A549 (cell line): ENCODE measurements around the gene COQ9. TPM values are rescaled to one million over a fixed set of nuclear protein-coding genes. Genes with fewer than 3 reads are reported as not detected.

Experiments used
- ATAC-seq, 2 experiments: fragments of 200-7000 bp in 1 of 2; fragments of >200 bp in 1 of 2; cut with Nextera tagmentation in 1 of 2; cut with Tn5 transposase in 1 of 2; 3 replicates each; pipeline versions ENCODE4 v1.8.0 to v1.9.1; 2018 to 2020; ENCODE audit warnings: mild to moderate bottlenecking in 1 of 2, moderate library complexity in 1 of 2
- CTCF ChIA-PET: fragments of 300-600 bp; sonication (Branson Sonifier 250); formaldehyde crosslinking; extraction: SDS; loops from one replicate; lab custom pipeline; 2021; ENCODE audit warnings: antibody characterized with exemption, inconsistent platforms; lab: Yijun Ruan, JAX
- POLR2A ChIA-PET: fragments of 350-600 bp; formaldehyde crosslinking; extraction: SDS; loops from one replicate; lab custom pipeline; 2021; ENCODE audit warnings: antibody characterized with exemption, inconsistent platforms; lab: Yijun Ruan, JAX
- DNase-seq, 2 experiments: peaks; one replicate each; pipeline versions ENCODE4 v3.0.0 to v3.0.0-alpha.2; 2011 to 2016; ENCODE audit warnings: low read depth in 1 of 2, low spot score in 1 of 2
- FAIRE-seq: peaks from 2 replicates; lab custom pipeline; 2011; peaks lifted over from hg19 to GRCh38; lab: Jason Lieb, UNC
- H3K27ac ChIP-seq, 2 experiments: fragments of >200 bp; sonication (Bioruptor Twin); formaldehyde crosslinking; 3 replicates each; pipeline ENCODE4 v1.5.1; 2016 to 2017
- H3K4me1 ChIP-seq: fragments of >200 bp; sonication (Bioruptor Twin); formaldehyde crosslinking; 3 replicates; pipeline ENCODE4 v1.6.1; 2016
- H3K4me2 ChIP-seq: fragments of >200 bp; sonication (Bioruptor Twin); formaldehyde crosslinking; 3 replicates; pipeline ENCODE4 v1.6.1; 2016
- H3K4me3 ChIP-seq: fragments of >200 bp; sonication (Bioruptor Twin); formaldehyde crosslinking; 3 replicates; pipeline ENCODE4 v1.5.1; 2016
- H3K9me3 ChIP-seq: fragments of >200 bp; sonication (Bioruptor Twin); formaldehyde crosslinking; 3 replicates; pipeline ENCODE4 v1.6.1; 2016
- CHD2 ChIP-seq: fragments of 150-350 bp; IDR thresholded peaks from 2 replicates; pipeline ENCODE4 v1.6.1; 2014; ENCODE audit warnings: low read length; ENCODE audit not compliant: partially characterized antibody
- EHF ChIP-seq: fragments of 250-450 bp; sonication (Bioruptor Pico); IDR thresholded peaks from 2 replicates; pipeline ENCODE4 v1.5.0; 2020; ENCODE audit warnings: mild to moderate bottlenecking
- EHMT2 ChIP-seq: fragments of 200-600 bp; sonication (generic); IDR thresholded peaks from 2 replicates; pipeline ENCODE4 v1.6.1; 2016; ENCODE audit warnings: antibody characterized with exemption, low read depth, mild to moderate bottlenecking, moderate library complexity
- FOSB ChIP-seq: fragments of 250-450 bp; sonication (Bioruptor Pico); IDR thresholded peaks from 2 replicates; pipeline ENCODE4 v1.5.0; 2020; ENCODE audit warnings: mild to moderate bottlenecking, moderate library complexity
- HDAC2 ChIP-seq: fragments of 200-600 bp; sonication (generic); IDR thresholded peaks from 2 replicates; pipeline ENCODE4 v1.6.1; 2016
- HEYL ChIP-seq: fragments of 250-450 bp; sonication (Bioruptor Pico); IDR thresholded peaks from 2 replicates; pipeline ENCODE4 v1.8.0; 2021; ENCODE audit warnings: mild to moderate bottlenecking, moderate library complexity
- HOXB5 ChIP-seq: fragments of 250-450 bp; sonication (Bioruptor Pico); IDR thresholded peaks from 2 replicates; pipeline ENCODE4 v1.5.0; 2020; ENCODE audit warnings: mild to moderate bottlenecking, moderate library complexity
- MAZ ChIP-seq: fragments of 150-350 bp; IDR thresholded peaks from 2 replicates; pipeline ENCODE4 v1.6.1; 2014; ENCODE audit warnings: antibody characterized with exemption, low read depth, low read length, borderline replicate concordance
- PHF8 ChIP-seq: fragments of 200-600 bp; sonication (generic); IDR thresholded peaks from 2 replicates; pipeline ENCODE4 v1.6.1; 2016; ENCODE audit warnings: low read depth, mild to moderate bottlenecking, antibody characterized with exemption, moderate library complexity, borderline replicate concordance
- POLR2AphosphoS2 ChIP-seq: conservative IDR thresholded peaks from 2 replicates; pipeline ENCODE4 v1.6.1; 2012; ENCODE audit warnings: low read length, improper control_type of control experiment, inconsistent platforms
- RAD21 ChIP-seq, 2 experiments: fragments of >200 bp in 1 of 2; sonication (Bioruptor Twin) in 1 of 2; formaldehyde crosslinking in 1 of 2; IDR thresholded peaks in 1 of 2; conservative IDR thresholded peaks in 1 of 2; 2 replicates in 1 of 2; 3 replicates in 1 of 2; pipeline ENCODE4 v1.6.1; 2012 to 2018; ENCODE audit warnings: inconsistent platforms in 1 of 2
- SMC3 ChIP-seq: fragments of >200 bp; sonication (Bioruptor Twin); formaldehyde crosslinking; IDR thresholded peaks from 3 replicates; pipeline ENCODE4 v1.6.1; 2018; ENCODE audit warnings: inconsistent platforms
- SREBF2 ChIP-seq: fragments of 450-650 bp; IDR thresholded peaks from 2 replicates; pipeline ENCODE4 v1.6.1; 2014; ENCODE audit warnings: mild to moderate bottlenecking, moderate library complexity
- USF2 ChIP-seq: fragments of 450-650 bp; IDR thresholded peaks from 2 replicates; pipeline ENCODE4 v1.6.1; 2014; ENCODE audit warnings: antibody characterized with exemption
- ZC3H11A ChIP-seq: fragments of 450-650 bp; IDR thresholded peaks from 2 replicates; pipeline ENCODE4 v1.6.1; 2014; ENCODE audit warnings: antibody characterized with exemption, mild to moderate bottlenecking
- ZSCAN20 ChIP-seq: fragments of 250-450 bp; sonication (Bioruptor Pico); IDR thresholded peaks from 2 replicates; pipeline ENCODE4 v1.8.0; 2022; ENCODE audit warnings: mild to moderate bottlenecking, moderate library complexity
- WGBS: methylation state at CpG from one replicate; pipeline ENCODE4 v1.1.6; 2017; ENCODE audit errors: missing lambda C conversion rate; 5-methylcytosine and 5-hydroxymethylcytosine counted together
- polyA plus RNA-seq, 4 experiments: library from polyadenylated mRNA; depleted of rRNA in 3 of 4; stranded (reverse); fragments of >200 nt; fragmentation: RNase III in 1 of 4; extraction: RNeasy Plus Mini Kit Qiagen cat#74134 plus additional on column Dnase treatment in 1 of 4; gene quantifications; 2 replicates in 3 of 4; 3 replicates in 1 of 4; pipeline ENCODE4 v1.2.3, GENCODE V29; 2011 to 2017
- TF ChIP-seq, protein P1 (sequence below): fragments of >200 bp; sonication (Bioruptor Twin); formaldehyde crosslinking; IDR thresholded peaks from 3 replicates; pipeline ENCODE4 v1.5.1; 2016
- TF ChIP-seq, protein P2 (sequence below): IDR thresholded peaks from 2 replicates; pipeline ENCODE4 v1.6.1; 2012

The COQ9 gene
- polyA plus RNA-seq, 2 of the 4 experiments (the other 2 are of a cell fraction), result 47.2 to 109 TPM

- CTCF ChIA-PET, result interaction anchor here (0.6 to 8.4 kb wide), 16 partner anchors 11 to 445 kb away, joined by 3 to 70 read pairs (median 4); partner anchors contain the start of genes DOK4 and POLR2C
- Histone ChIP-seq H3K4me2 (peak overlapping the region; percentile 93), H3K4me3 (peak overlapping the region; percentile 21; the same call in 1 of the 3 replicates), H3K4me1 (peaks cover 97% of the 10 kb centered on the region), H3K9me3 (no peaks in the 10 kb centered on the region), H3K27ac (peak overlapping the region; percentile 96 to 98)
- FAIRE-seq, result no peak
- 24% methylated on average over 9 of the region's 12 CpGs for WGBS
- ATAC-seq, result peak; percentile 44 to 69
- DNase-seq, result peak; percentile 77 to 82
- TF ChIP-seq CHD2 (no peak), MAZ (0 out of 2 replicates have a peak, but pooled peaks have one; percentile 36), RAD21 (conservative IDR thresholded peaks at IDR 0.05 in 1 of 2, IDR thresholded peaks at IDR 0.05 in 1 of 2) (peak in 1 of 2 experiments; percentile 59; a peak in 4 of 5 replicates), HDAC2 (no peak), ZSCAN20 (CRISPR knock-in tag) (no peak), SREBF2 (no peak), SMC3 (0 out of 3 replicates have a peak, but pooled peaks have one; percentile 41), HOXB5 (CRISPR knock-in tag) (no peak), FOSB (CRISPR knock-in tag) (no peak), EHMT2 (no peak), EHF (no peak), PHF8 (no peak), POLR2AphosphoS2 (no peak), USF2 (no peak)
- TF ChIP-seq, protein P1, sequence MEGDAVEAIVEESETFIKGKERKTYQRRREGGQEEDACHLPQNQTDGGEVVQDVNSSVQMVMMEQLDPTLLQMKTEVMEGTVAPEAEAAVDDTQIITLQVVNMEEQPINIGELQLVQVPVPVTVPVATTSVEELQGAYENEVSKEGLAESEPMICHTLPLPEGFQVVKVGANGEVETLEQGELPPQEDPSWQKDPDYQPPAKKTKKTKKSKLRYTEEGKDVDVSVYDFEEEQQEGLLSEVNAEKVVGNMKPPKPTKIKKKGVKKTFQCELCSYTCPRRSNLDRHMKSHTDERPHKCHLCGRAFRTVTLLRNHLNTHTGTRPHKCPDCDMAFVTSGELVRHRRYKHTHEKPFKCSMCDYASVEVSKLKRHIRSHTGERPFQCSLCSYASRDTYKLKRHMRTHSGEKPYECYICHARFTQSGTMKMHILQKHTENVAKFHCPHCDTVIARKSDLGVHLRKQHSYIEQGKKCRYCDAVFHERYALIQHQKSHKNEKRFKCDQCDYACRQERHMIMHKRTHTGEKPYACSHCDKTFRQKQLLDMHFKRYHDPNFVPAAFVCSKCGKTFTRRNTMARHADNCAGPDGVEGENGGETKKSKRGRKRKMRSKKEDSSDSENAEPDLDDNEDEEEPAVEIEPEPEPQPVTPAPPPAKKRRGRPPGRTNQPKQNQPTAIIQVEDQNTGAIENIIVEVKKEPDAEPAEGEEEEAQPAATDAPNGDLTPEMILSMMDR, result peak; percentile 58
- TF ChIP-seq, protein P2, sequence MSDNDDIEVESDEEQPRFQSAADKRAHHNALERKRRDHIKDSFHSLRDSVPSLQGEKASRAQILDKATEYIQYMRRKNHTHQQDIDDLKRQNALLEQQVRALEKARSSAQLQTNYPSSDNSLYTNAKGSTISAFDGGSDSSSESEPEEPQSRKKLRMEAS, result no peak
- POLR2A ChIA-PET, result interaction anchor here (0.5 kb wide), 1 partner anchor 36 kb away, joined by 8 read pairs; no protein-coding TSS in a partner anchor
Observed at GRCh38 chr16:57475711-57476339, 28.5 kb downstream of the COQ9 start.

- Histone ChIP-seq H3K4me2 (peak overlapping the region; percentile 93), H3K4me1 (peaks cover 96% of the 10 kb centered on the region), H3K4me3 (peak overlapping the region; percentile 21; the same call in 1 of the 3 replicates), H3K9me3 (no peaks in the 10 kb centered on the region), H3K27ac (peak overlapping the region; percentile 96 to 98)
- DNase-seq (no peak), ATAC-seq (no peak), FAIRE-seq (no peak)
- TF ChIP-seq SREBF2, result no peak
- no peak for TF ChIP-seq ZC3H11A
- TF ChIP-seq, protein P2, result no peak
- TF ChIP-seq HOXB5 (CRISPR knock-in tag), result no peak
- TF ChIP-seq HEYL (CRISPR knock-in tag), result no peak
- POLR2A ChIA-PET, result interaction anchor here (0.5 to 1.3 kb wide), 2 partner anchors 15 to 35 kb away, joined by 4 to 8 read pairs; partner anchors contain the start of gene POLR2C
- 100% methylated on average over 3 of the region's 6 CpGs for WGBS
- CTCF ChIA-PET, result interaction anchor here (0.6 to 8.4 kb wide), 7 partner anchors 10 to 51 kb away, joined by 3 to 70 read pairs (median 4); partner anchors contain the start of genes DOK4 and POLR2C
Observed at GRCh38 chr16:57476546-57477410, 29.5 kb downstream of the COQ9 start.
